DMS 273 treated with DMSO at 0.1 percent for 48 hours (cell line): Measurements from ENCODE around the gene AGBL4.
"Not testable (repeated sequence)": the region's sequence is repeated elsewhere in the genome, so short reads cannot be mapped to it uniquely, and the experiment has no call there.

Source experiments
- DNase-seq: peaks from one replicate; lab custom pipeline; 2025; lab: John Stamatoyannopoulos, UW

The AGBL4 gene

GRCh38 chr1:50023292-50024159, at the start of gene AGBL4:
Gene AGBL4 (minus strand): TSS chr1:50023954.
- DNase-seq: peak; percentile 18

- DNase-seq: no peak
These were observed 43.1 kb upstream of the AGBL4 start for GRCh38 chr1:50066806-50067205.

GRCh38 chr1:50060279-50060678, 36.5 kb upstream of the AGBL4 start:
- no peak for DNase-seq

- no peak for DNase-seq
These were observed 25.0 kb upstream of the AGBL4 start for GRCh38 chr1:50048791-50049190.

- no peak for DNase-seq
These were observed 24.4 kb upstream of the AGBL4 start for GRCh38 chr1:50047916-50048694.

- DNase-seq: no peak
These were observed 14.6 kb upstream of the AGBL4 start for GRCh38 chr1:50038237-50038809.

GRCh38 chr1:50027794-50028193, 4.0 kb upstream of the AGBL4 start:
- DNase-seq: no peak

- DNase-seq: no peak
These were observed 28.0 kb downstream of the AGBL4 start for GRCh38 chr1:49995734-49996133.

GRCh38 chr1:49971088-49971487, 52.7 kb downstream of the AGBL4 start:
- DNase-seq: no peak

- DNase-seq: no peak
These were observed 72.4 kb downstream of the AGBL4 start for GRCh38 chr1:49951385-49951784.

- not testable (repeated sequence) for DNase-seq
These were observed 108.5 kb downstream of the AGBL4 start for GRCh38 chr1:49915301-49915700.

- DNase-seq: no peak
These were observed 117.4 kb downstream of the AGBL4 start for GRCh38 chr1:49906365-49906764.

- DNase-seq: no peak
These were observed 159.2 kb downstream of the AGBL4 start for GRCh38 chr1:49864581-49864980.

GRCh38 chr1:49854741-49855140, 169.0 kb downstream of the AGBL4 start:
- no peak for DNase-seq

GRCh38 chr1:49842596-49842995, 181.2 kb downstream of the AGBL4 start:
- DNase-seq: no peak

GRCh38 chr1:49841767-49842166, 182.0 kb downstream of the AGBL4 start:
- DNase-seq: no peak

- DNase-seq: no peak
These were observed 199.5 kb downstream of the AGBL4 start for GRCh38 chr1:49824261-49824660.

GRCh38 chr1:49817681-49818080, 206.1 kb downstream of the AGBL4 start:
- DNase-seq: no peak

- not testable (repeated sequence) for DNase-seq
These were observed 236.7 kb downstream of the AGBL4 start for GRCh38 chr1:49787013-49787412.

GRCh38 chr1:49765034-49765433, 258.7 kb downstream of the AGBL4 start:
- no peak for DNase-seq

GRCh38 chr1:49738118-49738517, 285.6 kb downstream of the AGBL4 start:
- not testable (repeated sequence) for DNase-seq

GRCh38 chr1:49728377-49728776, 295.4 kb downstream of the AGBL4 start:
- no peak for DNase-seq

GRCh38 chr1:49723662-49724061, 300.1 kb downstream of the AGBL4 start:
- no peak for DNase-seq
